CD4-positive, alpha-beta T cell treated with Interleukin-15 for 4 hours (primary cell): ENCODE results near the gene TMPRSS11B.
"Not testable (repeated sequence)": the region's sequence is repeated elsewhere in the genome, so short reads cannot be mapped to it uniquely, and the experiment has no call there.

Source experiments
- DNase-seq: peaks from one replicate; pipeline ENCODE4 v3.0.0-alpha.2; 2020; ENCODE audit warnings: low spot score

TMPRSS11B gene

GRCh38 chr4:68218044-68218443 is 27.4 kb downstream of the TMPRSS11B start:
- DNase-seq, result no peak

- DNase-seq, result no peak
Observed at GRCh38 chr4:68216501-68216900, 29.0 kb downstream of the TMPRSS11B start.

- DNase-seq, result no peak
Observed at GRCh38 chr4:68209003-68209402, 36.5 kb downstream of the TMPRSS11B start.

- not testable (repeated sequence) for DNase-seq
Observed at GRCh38 chr4:68194305-68194704, 51.2 kb downstream of the TMPRSS11B start.

GRCh38 chr4:68193194-68193593 is 52.3 kb downstream of the TMPRSS11B start:
- DNase-seq, result no peak

- no peak for DNase-seq
Observed at GRCh38 chr4:68187145-68187544, 58.3 kb downstream of the TMPRSS11B start.

- no peak for DNase-seq
Observed at GRCh38 chr4:68184923-68185322, 60.6 kb downstream of the TMPRSS11B start.

- DNase-seq, result no peak
Observed at GRCh38 chr4:68183417-68183816, 62.1 kb downstream of the TMPRSS11B start.

- DNase-seq, result no peak
Observed at GRCh38 chr4:68182382-68182820, 63.1 kb downstream of the TMPRSS11B start.

GRCh38 chr4:68180849-68181526 is 64.5 kb downstream of the TMPRSS11B start:
- DNase-seq, result no peak

GRCh38 chr4:68176904-68177303 is 68.6 kb downstream of the TMPRSS11B start:
- DNase-seq, result no peak
